HG03457 (cell line): ENCODE data around the gene FBP1.
"Not testable (repeated sequence)": the region's sequence is repeated elsewhere in the genome, so short reads cannot be mapped to it uniquely, and the experiment has no call there.

ENCODE experiments used
- ATAC-seq: cut with Tn5 transposase; IDR thresholded peaks from one replicate; pipeline ENCODE4 v1.9.1; 2021; ENCODE audit warnings: moderate number of reproducible peaks; ENCODE audit not compliant: unreplicated experiment

FBP1 gene

GRCh38 chr9:94584555-94584954, 54.8 kb downstream of the FBP1 start:
- no peak for ATAC-seq

GRCh38 chr9:94581728-94582127, 57.6 kb downstream of the FBP1 start:
- ATAC-seq = no peak

- ATAC-seq = no peak
These were observed 61.7 kb downstream of the FBP1 start for GRCh38 chr9:94577571-94577970.

- ATAC-seq = no peak
These were observed 62.3 kb downstream of the FBP1 start for GRCh38 chr9:94577036-94577435.

- ATAC-seq = no peak
These were observed 63.2 kb downstream of the FBP1 start for GRCh38 chr9:94576131-94576530.

GRCh38 chr9:94568972-94569712, 70.2 kb downstream of the FBP1 start:
- ATAC-seq = no peak

- no peak for ATAC-seq
These were observed 70.9 kb downstream of the FBP1 start for GRCh38 chr9:94568250-94568889.

- no peak for ATAC-seq
These were observed 72.0 kb downstream of the FBP1 start for GRCh38 chr9:94567271-94567670.

- ATAC-seq = no peak
These were observed 72.8 kb downstream of the FBP1 start for GRCh38 chr9:94566550-94566949.

GRCh38 chr9:94564279-94564678, 75.0 kb downstream of the FBP1 start:
- not testable (repeated sequence) for ATAC-seq

GRCh38 chr9:94563548-94563947, 75.8 kb downstream of the FBP1 start:
- no peak for ATAC-seq

- no peak for ATAC-seq
These were observed 79.1 kb downstream of the FBP1 start for GRCh38 chr9:94560237-94560636.

- no peak for ATAC-seq
These were observed 81.9 kb downstream of the FBP1 start for GRCh38 chr9:94557376-94557775.

GRCh38 chr9:94554439-94555331, 84.6 kb downstream of the FBP1 start, which contains the start of gene PCAT7:
TSS of gene PCAT7 (plus strand) at chr9:94555083.
- no peak for ATAC-seq

GRCh38 chr9:94554078-94554438, 85.3 kb downstream of the FBP1 start:
- no peak for ATAC-seq
